Cardiac septum (tissue), 1 donor: ENCODE measurements around the gene JPH3. TPM values are rescaled to one million over a fixed set of nuclear protein-coding genes. Genes with fewer than 3 reads are reported as not detected.

Experiments used
- DNase-seq: peaks from one replicate; pipeline ENCODE4 v3.0.0-alpha.2; 2020; ENCODE audit warnings: low spot score
- intact Hi-C: fragments of 100-400 bp; cut with DNase I; formaldehyde crosslinking; loops from one replicate; pipeline ENCODE4 v1.14.0; 2022
- total RNA-seq: library from RNA; stranded (reverse); fragmentation: NEBNext Ultra II Directional; extraction: Animal tissue kit (Norgen Biotek cat#: 25700); gene quantifications from one replicate; pipeline ENCODE4 v1.2.1, GENCODE V29; 2021
- donor health status: DM: no; HTN: no; CAD: no.

JPH3 gene
- total RNA-seq, 1 donor from 2014 or later = 0.11 TPM

GRCh38 chr16:87619360-87620200 is 17.3 kb downstream of the JPH3 start:
- DNase-seq = no peak
- intact Hi-C loops = no loop called here

GRCh38 chr16:87620201-87620495 is 17.8 kb downstream of the JPH3 start:
- intact Hi-C loops = no loop called here
- DNase-seq = no peak

GRCh38 chr16:87621550-87621829 is 19.2 kb downstream of the JPH3 start:
- DNase-seq = no peak
- intact Hi-C loops = no loop called here

- no peak for DNase-seq
- intact Hi-C loops = no loop called here
Measured at GRCh38 chr16:87621976-87622713, 19.8 kb downstream of the JPH3 start.

- intact Hi-C loops = no loop called here
- no peak for DNase-seq
Measured at GRCh38 chr16:87622756-87623319, 20.5 kb downstream of the JPH3 start.

- DNase-seq = no peak
- intact Hi-C loops = no loop called here
Measured at GRCh38 chr16:87625241-87625797, 23.0 kb downstream of the JPH3 start.

- intact Hi-C loops = no loop called here
- DNase-seq = no peak
Measured at GRCh38 chr16:87626401-87626800, 24.1 kb downstream of the JPH3 start.

GRCh38 chr16:87626905-87627304 is 24.6 kb downstream of the JPH3 start:
- no peak for DNase-seq
- intact Hi-C loops = no loop called here

- no peak for DNase-seq
- intact Hi-C loops = no loop called here
Measured at GRCh38 chr16:87627542-87628245, 25.4 kb downstream of the JPH3 start.

GRCh38 chr16:87628246-87628923 is 26.1 kb downstream of the JPH3 start:
- intact Hi-C loops = no loop called here
- no peak for DNase-seq

GRCh38 chr16:87628940-87629339 is 26.6 kb downstream of the JPH3 start:
- intact Hi-C loops = no loop called here
- no peak for DNase-seq

GRCh38 chr16:87631067-87631466 is 28.8 kb downstream of the JPH3 start:
- intact Hi-C loops = loop anchor here (10.0 kb wide), 1 partner anchor 316 kb away; the partner anchor contains the start of gene C16orf95
- DNase-seq = no peak

- intact Hi-C loops = loop anchor here (2.0 to 10.0 kb wide), 2 partner anchors 46 to 320 kb away; partner anchors contain the start of gene C16orf95
- no peak for DNase-seq
Measured at GRCh38 chr16:87634411-87634810, 32.1 kb downstream of the JPH3 start.

- no peak for DNase-seq
- intact Hi-C loops = loop anchor here (2.0 to 10.0 kb wide), 4 partner anchors 47 to 321 kb away; partner anchors contain the start of genes C16orf95 and MAP1LC3B
Measured at GRCh38 chr16:87635541-87636049, 33.3 kb downstream of the JPH3 start.

- intact Hi-C loops = loop anchor here (5.0 to 10.0 kb wide), 3 partner anchors 219 to 321 kb away; partner anchors contain the start of genes C16orf95 and MAP1LC3B
- no peak for DNase-seq
Measured at GRCh38 chr16:87636050-87636684, 33.9 kb downstream of the JPH3 start.

GRCh38 chr16:87636741-87637140 is 34.4 kb downstream of the JPH3 start:
- intact Hi-C loops = loop anchor here (5.0 to 10.0 kb wide), 3 partner anchors 219 to 322 kb away; partner anchors contain the start of genes C16orf95 and MAP1LC3B
- DNase-seq = no peak

GRCh38 chr16:87637357-87637756 is 35.0 kb downstream of the JPH3 start:
- intact Hi-C loops = loop anchor here (5.0 to 10.0 kb wide), 3 partner anchors 220 to 323 kb away; partner anchors contain the start of genes C16orf95 and MAP1LC3B
- no peak for DNase-seq

- no peak for DNase-seq
- intact Hi-C loops = loop anchor here (5.0 to 10.0 kb wide), 3 partner anchors 221 to 324 kb away; partner anchors contain the start of genes C16orf95 and MAP1LC3B
Measured at GRCh38 chr16:87638736-87639135, 36.4 kb downstream of the JPH3 start.
